Activated CD4-positive, alpha-beta T cell treated with anti-CD3 and anti-CD28 coated beads for 1 hour (primary cell): ENCODE results near the gene ABHD13.
"Not testable (repeated sequence)": the region's sequence is repeated elsewhere in the genome, so short reads cannot be mapped to it uniquely, and the experiment has no call there.

Experiments used
- DNase-seq: peaks from one replicate; pipeline ENCODE4 v3.0.0-alpha.2; 2020

The ABHD13 gene

GRCh38 chr13:108218044-108218974 is at the start of gene ABHD13:
TSS of gene ABHD13 (plus strand) at chr13:108218392. CDS start at chr13:108229219, 10,827 bp downstream.
- peak; percentile 83 for DNase-seq

GRCh38 chr13:108168929-108169328 is 49.3 kb upstream of the ABHD13 start:
- no peak for DNase-seq

GRCh38 chr13:108176685-108177274 is 41.4 kb upstream of the ABHD13 start:
- peak; percentile 25 for DNase-seq

- no peak for DNase-seq
These were observed 40.1 kb upstream of the ABHD13 start for GRCh38 chr13:108178078-108178477.

- no peak for DNase-seq
These were observed 35.5 kb upstream of the ABHD13 start for GRCh38 chr13:108182652-108183051.

GRCh38 chr13:108185223-108185622 is 33.0 kb upstream of the ABHD13 start:
- DNase-seq, result no peak

- DNase-seq, result no peak
These were observed 29.9 kb upstream of the ABHD13 start for GRCh38 chr13:108188260-108188659.

- no peak for DNase-seq
These were observed 27.3 kb upstream of the ABHD13 start for GRCh38 chr13:108190897-108191296.

GRCh38 chr13:108193806-108194205 is 24.4 kb upstream of the ABHD13 start:
- DNase-seq, result no peak

- no peak for DNase-seq
These were observed 23.7 kb upstream of the ABHD13 start for GRCh38 chr13:108194435-108194936.

GRCh38 chr13:108195146-108195545 is 23.0 kb upstream of the ABHD13 start:
- DNase-seq, result no peak

- no peak for DNase-seq
These were observed 22.3 kb upstream of the ABHD13 start for GRCh38 chr13:108195861-108196260.

- DNase-seq, result no peak
These were observed 17.3 kb upstream of the ABHD13 start for GRCh38 chr13:108200781-108201398.

GRCh38 chr13:108210551-108210950 is 7.6 kb upstream of the ABHD13 start:
- DNase-seq, result no peak

GRCh38 chr13:108212886-108213285 is 5.3 kb upstream of the ABHD13 start:
- DNase-seq, result no peak

- no peak for DNase-seq
These were observed 4.2 kb upstream of the ABHD13 start for GRCh38 chr13:108213946-108214345.

- no peak for DNase-seq
These were observed 3.5 kb upstream of the ABHD13 start for GRCh38 chr13:108214441-108215271.

GRCh38 chr13:108215436-108215835 is 2.8 kb upstream of the ABHD13 start, which contains the start of gene LIG4:
TSS of gene LIG4 (minus strand) at chr13:108215536. CDS start at chr13:108211268, 4,268 bp downstream.
- DNase-seq, result peak; percentile 89

- DNase-seq, result not testable (repeated sequence)
These were observed 717 bp upstream of the ABHD13 start for GRCh38 chr13:108217307-108218043.

GRCh38 chr13:108220041-108220440 is 1.8 kb downstream of the ABHD13 start:
- DNase-seq, result no peak

- no peak for DNase-seq
These were observed 5.7 kb downstream of the ABHD13 start for GRCh38 chr13:108223687-108224503.
